IMR-90 (cell line): ENCODE data around the gene PEX16. TPM values are rescaled to one million over a fixed set of nuclear protein-coding genes. Genes with fewer than 3 reads are reported as not detected.

Experiments
- ATAC-seq: fragments of 200-7000 bp; cut with Tn5 transposase; 2 replicates; pipeline ENCODE4 v1.9.1; 2020; ENCODE audit warnings: low read depth, mild to moderate bottlenecking, moderate library complexity
- BruUV-seq: library from RNA; stranded (reverse); fragments of 400-500 nt; replicated peaks from 2 replicates; lab custom pipeline; 2021; lab: Mats Ljungman, UMichigan
- CTCF ChIA-PET: fragments of 300-600 bp; formaldehyde crosslinking; extraction: SDS; loops from one replicate; lab custom pipeline; 2021; ENCODE audit warnings: antibody characterized with exemption; lab: Yijun Ruan, JAX
- POLR2A ChIA-PET: fragments of 300-600 bp; sonication (Branson Sonifier 250); formaldehyde crosslinking; loops from one replicate; lab custom pipeline; 2022; ENCODE audit warnings: antibody characterized with exemption; ENCODE audit not compliant: unreplicated experiment; lab: Charles Lee
- DNase-seq: peaks from one replicate; pipeline ENCODE4 v3.0.0; 2013
- H2AFZ ChIP-seq: replicated peaks from 2 replicates; pipeline ENCODE3; 2013; ENCODE audit warnings: low read length, mild to moderate bottlenecking; ENCODE audit not compliant: poor library complexity
- H2AK5ac ChIP-seq: 2 replicates; pipeline ENCODE4 v1.6.1; 2013; ENCODE audit warnings: low read depth, low read length, inconsistent platforms
- H2AK9ac ChIP-seq: replicated peaks from 2 replicates; pipeline ENCODE3; 2013; ENCODE audit warnings: mild to moderate bottlenecking, low read depth, low read length, moderate library complexity; ENCODE audit not compliant: poor library complexity
- H2BK120ac ChIP-seq: 2 replicates; pipeline ENCODE4 v1.6.1; 2013; ENCODE audit warnings: low read depth, low read length, inconsistent platforms
- H2BK15ac ChIP-seq: 3 replicates; pipeline ENCODE4 v1.6.1; 2013; ENCODE audit warnings: low read depth, low read length, inconsistent platforms
- H2BK20ac ChIP-seq: 2 replicates; pipeline ENCODE4 v1.6.1; 2013; ENCODE audit warnings: low read depth, mild to moderate bottlenecking, inconsistent platforms, low read length, moderate library complexity
- H2BK5ac ChIP-seq: 2 replicates; pipeline ENCODE4 v1.6.1; 2013; ENCODE audit warnings: mild to moderate bottlenecking, low read depth, low read length, inconsistent platforms; ENCODE audit not compliant: poor library complexity, severe bottlenecking
- H3K14ac ChIP-seq: replicated peaks from 2 replicates; pipeline ENCODE4 v1.6.1; 2013; ENCODE audit warnings: low read depth, low read length, inconsistent platforms
- H3K18ac ChIP-seq: 2 replicates; pipeline ENCODE4 v1.6.1; 2013; ENCODE audit warnings: low read depth, low read length, control low read depth
- H3K23ac ChIP-seq: 2 replicates; pipeline ENCODE4 v1.6.1; 2013; ENCODE audit warnings: low read depth, low read length, inconsistent platforms
- H3K27ac ChIP-seq: 2 replicates; pipeline ENCODE4 v1.5.1; 2013; ENCODE audit warnings: mild to moderate bottlenecking, control low read depth, low read length; ENCODE audit not compliant: insufficient read depth
- H3K27me3 ChIP-seq: 2 replicates; pipeline ENCODE4 v1.6.1; 2013; ENCODE audit warnings: low read length; ENCODE audit not compliant: control insufficient read depth, insufficient read depth
- H3K36me3 ChIP-seq: 2 replicates; pipeline ENCODE4 v1.6.1; 2013; ENCODE audit warnings: low read length, mixed read lengths; ENCODE audit not compliant: control insufficient read depth, insufficient read depth
- H3K4ac ChIP-seq: 2 replicates; pipeline ENCODE4 v1.6.1; 2013; ENCODE audit warnings: low read depth, low read length, inconsistent platforms
- H3K4me1 ChIP-seq: 2 replicates; pipeline ENCODE4 v1.6.1; 2013; ENCODE audit warnings: low read length, mixed read lengths; ENCODE audit not compliant: control insufficient read depth, insufficient read depth
- H3K4me2 ChIP-seq: 2 replicates; pipeline ENCODE4 v1.6.1; 2013; ENCODE audit warnings: low read depth, mild to moderate bottlenecking, control low read depth, low read length, moderate library complexity
- H3K4me3 ChIP-seq: 2 replicates; pipeline ENCODE4 v1.5.1; 2013; ENCODE audit warnings: low read depth, mild to moderate bottlenecking, control low read depth, low read length, moderate library complexity; ENCODE audit not compliant: insufficient read depth
- H3K56ac ChIP-seq: 2 replicates; pipeline ENCODE4 v1.6.1; 2013; ENCODE audit warnings: low read length, inconsistent platforms; ENCODE audit not compliant: insufficient read depth; ENCODE audit errors: extremely low read depth
- H3K79me1 ChIP-seq, 2 experiments: 2 replicates each; pipeline ENCODE4 v1.6.1; 2013; ENCODE audit warnings: low read length in 2 of 2, inconsistent platforms in 1 of 2, low read depth in 1 of 2
- H3K9ac ChIP-seq: 2 replicates; pipeline ENCODE4 v1.6.1; 2013; ENCODE audit warnings: low read depth, low read length, control low read depth
- H3K9me1 ChIP-seq: 2 replicates; pipeline ENCODE4 v1.6.1; 2013; ENCODE audit warnings: low read length, inconsistent platforms; ENCODE audit not compliant: insufficient read depth
- H3K9me3 ChIP-seq: 2 replicates; pipeline ENCODE4 v1.6.1; 2013; ENCODE audit warnings: low read length; ENCODE audit not compliant: control insufficient read depth, insufficient read depth
- H4K20me1 ChIP-seq: 2 replicates; pipeline ENCODE4 v1.6.1; 2013; ENCODE audit warnings: low read length, inconsistent platforms; ENCODE audit not compliant: insufficient read depth
- H4K5ac ChIP-seq: 2 replicates; pipeline ENCODE4 v1.6.1; 2013; ENCODE audit warnings: mild to moderate bottlenecking, low read depth, low read length, control low read depth
- H4K8ac ChIP-seq, 2 experiments: 2 replicates each; pipeline ENCODE4 v1.6.1; 2013; ENCODE audit warnings: low read depth in 2 of 2, low read length in 2 of 2, control low read depth in 1 of 2, inconsistent platforms in 1 of 2
- H4K91ac ChIP-seq: 2 replicates; pipeline ENCODE4 v1.6.1; 2013; ENCODE audit warnings: low read depth, low read length, inconsistent platforms; ENCODE audit not compliant: insufficient read depth
- BHLHE40 ChIP-seq: fragments of 150-350 bp; IDR thresholded peaks from 2 replicates; pipeline ENCODE4 v1.6.1; 2016; ENCODE audit warnings: mild to moderate bottlenecking, low read depth, low read length
- CEBPB ChIP-seq: IDR thresholded peaks from 2 replicates; pipeline ENCODE4 v1.6.1; 2012; ENCODE audit warnings: low read depth, low read length, improper control_type of control experiment
- CHD1 ChIP-seq: IDR thresholded peaks from 2 replicates; pipeline ENCODE4 v1.6.1; 2012; ENCODE audit warnings: low read depth, low read length, improper control_type of control experiment
- CTCF ChIP-seq: conservative IDR thresholded peaks from 2 replicates; pipeline ENCODE4 v1.5.1; 2012; ENCODE audit warnings: mild to moderate bottlenecking, low read depth, low read length, improper control_type of control experiment
- ELK1 ChIP-seq: fragments of 150-350 bp; IDR thresholded peaks from 2 replicates; pipeline ENCODE4 v1.6.1; 2016; ENCODE audit warnings: low read depth, mild to moderate bottlenecking, low read length, moderate library complexity, borderline replicate concordance
- MAZ ChIP-seq: IDR thresholded peaks from 2 replicates; pipeline ENCODE4 v1.6.1; 2012; ENCODE audit warnings: low read depth, mild to moderate bottlenecking, low read length, improper control_type of control experiment, moderate library complexity, borderline replicate concordance
- NFE2L2 ChIP-seq: fragments of 150-350 bp; IDR thresholded peaks from 2 replicates; pipeline ENCODE4 v1.6.1; 2016; ENCODE audit warnings: low read depth, mild to moderate bottlenecking, low read length
- POLR2A ChIP-seq: IDR thresholded peaks from 2 replicates; pipeline ENCODE4 v1.6.1; 2012; ENCODE audit warnings: mild to moderate bottlenecking, low read depth, low read length
- RAD21 ChIP-seq: IDR thresholded peaks from 2 replicates; pipeline ENCODE4 v1.6.1; 2012; ENCODE audit warnings: low read length, improper control_type of control experiment
- RCOR1 ChIP-seq: IDR thresholded peaks from 2 replicates; pipeline ENCODE4 v1.6.1; 2012; ENCODE audit warnings: mild to moderate bottlenecking, low read length, improper control_type of control experiment; ENCODE audit not compliant: insufficient replicate concordance
- SMC3 ChIP-seq: fragments of 150-350 bp; IDR thresholded peaks from 2 replicates; pipeline ENCODE4 v1.6.1; 2016; ENCODE audit warnings: low read depth, mild to moderate bottlenecking, antibody characterized with exemption, low read length, moderate library complexity
- USF2 ChIP-seq: fragments of 150-350 bp; IDR thresholded peaks from 2 replicates; pipeline ENCODE4 v1.6.1; 2017; ENCODE audit warnings: mild to moderate bottlenecking, antibody characterized with exemption, low read length, low read depth
- WGBS, 2 experiments: methylation state at CpG; one replicate each; pipeline versions ENCODE4 v1.1.5 to v1.1.7; 2013; ENCODE audit warnings: missing lambda C conversion rate in 2 of 2; ENCODE audit not compliant: insufficient read length in 1 of 2; ENCODE audit errors: extremely low coverage in 2 of 2; 5-methylcytosine and 5-hydroxymethylcytosine counted together
- dilution Hi-C: fragments of 300-500 bp; cut with HindIII; formaldehyde crosslinking; loops from one replicate; pipeline ENCODE4 v1.14.3; 2018; ENCODE audit warnings: low sequenced_read_pairs; ENCODE audit not compliant: unreplicated experiment
- in situ Hi-C: fragments of 300-500 bp; cut with MboI; formaldehyde crosslinking; loops from 3 replicates; pipeline ENCODE4 v1.14.3; 2019; ENCODE audit warnings: low sequenced_read_pairs, inconsistent platforms, mixed read lengths
- intact Hi-C: fragments of 100-400 bp; cut with micrococcal nuclease; formaldehyde crosslinking; loops from 2 replicates; pipeline ENCODE4 v1.10.0; 2022
- polyA plus RNA-seq, 3 experiments: library from polyadenylated mRNA; depleted of rRNA; stranded (reverse); fragments of >200 nt; gene quantifications; 2 replicates each; pipeline ENCODE4 v1.2.3, GENCODE V29; 2012; ENCODE audit warnings: low replicate concordance in 1 of 3
- total RNA-seq: library from RNA; depleted of rRNA; stranded (reverse); fragments of >200 nt; gene quantifications from 2 replicates; pipeline ENCODE4 v1.2.3, GENCODE V29; 2012

PEX16 gene
- total and polyA plus RNA-seq, 2 of the 4 experiments (the other 2 are of a cell fraction), result 17.9 to 23.3 TPM

- H3K9ac ChIP-seq, result no peak overlapping the region
- no peak overlapping the region for H2AK5ac ChIP-seq
- no peak overlapping the region for H3K56ac ChIP-seq
- no peaks in the 10 kb centered on the region for H3K9me3 ChIP-seq
- H3K23ac ChIP-seq, result no peak overlapping the region
- ATAC-seq (no peak), DNase-seq (no peak)
- no peak overlapping the region for H4K91ac ChIP-seq
- no peak overlapping the region for H2AK9ac ChIP-seq
- no peaks in the 10 kb centered on the region for H3K4me1 ChIP-seq
- intact Hi-C loops, result no loop called here
- no peak overlapping the region for H2AFZ ChIP-seq
- H3K27me3 ChIP-seq, result peaks cover 47% of the 10 kb centered on the region
- ChIA-PET CTCF (interaction anchor here (0.7 kb wide), 1 partner anchor 82 kb away, joined by 3 read pairs; no protein-coding TSS in a partner anchor), POLR2A (no interaction called here)
- no TSS peak for BruUV-seq
- WGBS, 2 experiments, result 40% methylated on average over 3 of the region's 6 CpGs; no CpG with 5 or more reads in 1 of the 2 experiments
- H4K5ac ChIP-seq, result no peak overlapping the region
- no peak overlapping the region for H2BK5ac ChIP-seq
- no peak overlapping the region for H3K14ac ChIP-seq
- no peak overlapping the region for H2BK15ac ChIP-seq
- no peak overlapping the region for H2BK120ac ChIP-seq
- no peak for TF ChIP-seq CHD1
- TF ChIP-seq SMC3, result no peak
- TF ChIP-seq ELK1, result no peak
- no peak for TF ChIP-seq BHLHE40
- TF ChIP-seq RCOR1, result no peak
- no peak for TF ChIP-seq CEBPB
- TF ChIP-seq USF2, result no peak
- no peak for TF ChIP-seq CTCF
- TF ChIP-seq MAZ, result no peak
- TF ChIP-seq RAD21, result no peak
- TF ChIP-seq POLR2A, result no peak
- TF ChIP-seq NFE2L2, result no peak
- in situ Hi-C loops, result no loop called here
- peaks cover under 1% of the 10 kb centered on the region for H4K20me1 ChIP-seq
- dilution Hi-C loops, result no loop called here
- no peak overlapping the region for H3K4me3 ChIP-seq
- H2BK20ac ChIP-seq, result no peak overlapping the region
- no peak overlapping the region for H4K8ac ChIP-seq
- H3K4me2 ChIP-seq, result no peak overlapping the region
- H3K18ac ChIP-seq, result no peak overlapping the region
- H3K27ac ChIP-seq, result no peak overlapping the region
- no peak overlapping the region for H3K4ac ChIP-seq
- H3K9me1 ChIP-seq, result no peaks in the 10 kb centered on the region
- H3K36me3 ChIP-seq, result no peaks in the 10 kb centered on the region
- H3K79me1 ChIP-seq, result no peaks in the 10 kb centered on the region
Measured at GRCh38 chr11:45924927-45925326, 7.2 kb upstream of the PEX16 start.
